Measurements from ENCODE around the gene ABHD17C. TPM values are rescaled to one million over a fixed set of nuclear protein-coding genes. Genes with fewer than 3 reads are reported as not detected.
A peak's percentile ranks its signal among the peaks of the same experiment; 100 is the strongest.

The ABHD17C gene
- total and polyA plus RNA-seq, 2 of the 8 experiments (the other 6 are each of a cell fraction or from before 2014, with no cell fraction given) = 20.2 to 29.8 TPM

DNA sequence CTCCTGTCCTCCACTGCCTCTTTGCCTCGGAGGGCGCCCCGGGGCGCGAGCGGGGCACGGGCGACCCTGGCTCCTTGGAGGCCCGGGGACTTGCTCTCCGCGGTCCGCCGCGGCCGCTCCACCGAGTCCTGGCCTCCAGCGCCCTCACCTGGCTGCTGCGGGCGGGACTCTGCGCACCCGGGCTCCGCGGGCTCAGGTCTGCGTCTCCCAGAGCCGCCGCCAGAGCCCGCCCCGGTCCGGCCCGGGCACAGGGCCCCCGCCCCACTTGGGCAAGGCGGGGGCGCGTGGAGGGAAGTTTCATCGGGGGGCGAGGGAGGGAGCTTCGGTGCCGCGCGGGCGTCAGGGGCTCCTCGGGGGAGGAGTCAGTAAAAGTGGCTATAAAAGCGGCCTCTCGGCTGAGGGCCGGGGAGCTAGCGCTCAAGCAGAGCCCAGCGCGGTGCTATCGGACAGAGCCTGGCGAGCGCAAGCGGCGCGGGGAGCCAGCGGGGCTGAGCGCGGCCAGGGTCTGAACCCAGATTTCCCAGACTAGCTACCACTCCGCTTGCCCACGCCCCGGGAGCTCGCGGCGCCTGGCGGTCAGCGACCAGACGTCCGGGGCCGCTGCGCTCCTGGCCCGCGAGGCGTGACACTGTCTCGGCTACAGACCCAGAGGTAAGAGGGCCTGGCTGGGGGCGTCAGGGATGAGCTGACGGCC lies 84.0 kb downstream of the ABHD17C start, which contains the start of gene CEMIP (continued):
- TF ChIP-seq, protein P1, sequence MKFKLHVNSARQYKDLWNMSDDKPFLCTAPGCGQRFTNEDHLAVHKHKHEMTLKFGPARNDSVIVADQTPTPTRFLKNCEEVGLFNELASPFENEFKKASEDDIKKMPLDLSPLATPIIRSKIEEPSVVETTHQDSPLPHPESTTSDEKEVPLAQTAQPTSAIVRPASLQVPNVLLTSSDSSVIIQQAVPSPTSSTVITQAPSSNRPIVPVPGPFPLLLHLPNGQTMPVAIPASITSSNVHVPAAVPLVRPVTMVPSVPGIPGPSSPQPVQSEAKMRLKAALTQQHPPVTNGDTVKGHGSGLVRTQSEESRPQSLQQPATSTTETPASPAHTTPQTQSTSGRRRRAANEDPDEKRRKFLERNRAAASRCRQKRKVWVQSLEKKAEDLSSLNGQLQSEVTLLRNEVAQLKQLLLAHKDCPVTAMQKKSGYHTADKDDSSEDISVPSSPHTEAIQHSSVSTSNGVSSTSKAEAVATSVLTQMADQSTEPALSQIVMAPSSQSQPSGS (IDR thresholded peaks at IDR 0.05; ENCODE audit: low read length) = no peak
- TF ChIP-seq BACH1 (IDR thresholded peaks at IDR 0.05; ENCODE audit: low read length) (peak; percentile 7; the same call in 1 of the 2 replicates), HDAC6 (IDR thresholded peaks at IDR 0.05; ENCODE audit: low read depth, low read length) (no peak), RXRA (IDR thresholded peaks at IDR 0.05; ENCODE audit: insufficient read depth, low read depth, low read length) (no peak), POLR2AphosphoS5 (IDR thresholded peaks at IDR 0.05; ENCODE audit: low read depth, low read length) (no peak), SIRT6 (IDR thresholded peaks at IDR 0.05; ENCODE audit: low read length) (no peak), ZNF274 (IDR thresholded peaks at IDR 0.05; ENCODE audit: borderline replicate concordance, extremely low read depth, low read length) (no peak), FOSL1 (IDR thresholded peaks at IDR 0.05; ENCODE audit: insufficient read depth, low read depth, low read length) (no peak), YY1 (IDR thresholded peaks at IDR 0.05; ENCODE audit: low read depth, low read length) (no peak), JUND (IDR thresholded peaks at IDR 0.05; ENCODE audit: low read length) (no peak), SP1 (IDR thresholded peaks at IDR 0.05; ENCODE audit: low read depth, low read length) (no peak), CEBPB (IDR thresholded peaks at IDR 0.05; ENCODE audit: low read depth, low read length) (0 out of 2 replicates have a peak, but pooled peaks have one; percentile 8), RNF2 (IDR thresholded peaks at IDR 0.05; ENCODE audit: borderline replicate concordance, low read depth, low read length, missing control alignments, poor library complexity, severe bottlenecking) (no peak), CREB1 (IDR thresholded peaks at IDR 0.05) (no peak), KDM4A (IDR thresholded peaks at IDR 0.05; ENCODE audit: low read depth, low read length, severe bottlenecking) (peak; percentile 68), TAF1 (IDR thresholded peaks at IDR 0.05; ENCODE audit: low read depth, low read length) (peak; percentile 58), CBX8 (IDR thresholded peaks at IDR 0.05; ENCODE audit: borderline replicate concordance, low read depth, low read length) (no peak), HDAC2 (IDR thresholded peaks at IDR 0.05; ENCODE audit: borderline replicate concordance in 1 of 2, low read depth in 2 of 2, low read length in 2 of 2) (0 out of 4 replicates have a peak, but pooled peaks of 1 of the 2 experiments have one; percentile 1), RBBP5 (IDR thresholded peaks at IDR 0.05; ENCODE audit: borderline replicate concordance, low read depth, low read length) (no peak), JUN (IDR thresholded peaks at IDR 0.05; ENCODE audit: low read depth, low read length) (no peak), SIN3A (conservative IDR thresholded peaks at IDR 0.05 in 1 of 2, IDR thresholded peaks at IDR 0.05 in 1 of 2; ENCODE audit: low read depth in 1 of 2, low read length in 2 of 2) (0 out of 4 replicates have a peak, but pooled peaks of 1 of the 2 experiments have one; percentile 9), POLR2A (IDR thresholded peaks at IDR 0.05; ENCODE audit: control extremely low read depth in 1 of 2, low read depth in 2 of 2, low read length in 2 of 2) (no peak)
- TF ChIP-seq, protein P2, sequence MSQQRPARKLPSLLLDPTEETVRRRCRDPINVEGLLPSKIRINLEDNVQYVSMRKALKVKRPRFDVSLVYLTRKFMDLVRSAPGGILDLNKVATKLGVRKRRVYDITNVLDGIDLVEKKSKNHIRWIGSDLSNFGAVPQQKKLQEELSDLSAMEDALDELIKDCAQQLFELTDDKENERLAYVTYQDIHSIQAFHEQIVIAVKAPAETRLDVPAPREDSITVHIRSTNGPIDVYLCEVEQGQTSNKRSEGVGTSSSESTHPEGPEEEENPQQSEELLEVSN (IDR thresholded peaks at IDR 0.05) = no peak

Data from H1 (cell line).